ENCODE data around the gene COPG2.
"Not testable (repeated sequence)": the region's sequence is repeated elsewhere in the genome, so short reads cannot be mapped to it uniquely, and the experiment has no call there.

COPG2 gene

GRCh38 chr7:130650611-130651120, 17.9 kb downstream of the COPG2 start:
- DNase-seq (ENCODE audit: low read depth in 2 of 2, low spot score in 1 of 2), result no peak

- DNase-seq (ENCODE audit: low read depth in 2 of 2, low spot score in 1 of 2), result no peak
These were observed 19.4 kb downstream of the COPG2 start for GRCh38 chr7:130649004-130649790.

- DNase-seq (ENCODE audit: low read depth in 2 of 2, low spot score in 1 of 2), result no peak
These were observed 20.0 kb downstream of the COPG2 start for GRCh38 chr7:130648580-130648979.

GRCh38 chr7:130642383-130642782, 26.2 kb downstream of the COPG2 start:
- no peak for DNase-seq (ENCODE audit: low read depth in 2 of 2, low spot score in 1 of 2)

GRCh38 chr7:130641497-130641896, 27.1 kb downstream of the COPG2 start:
- no peak for DNase-seq (ENCODE audit: low read depth in 2 of 2, low spot score in 1 of 2)

GRCh38 chr7:130641040-130641439, 27.5 kb downstream of the COPG2 start:
- DNase-seq (ENCODE audit: low read depth in 2 of 2, low spot score in 1 of 2), result no peak

- no peak for DNase-seq (ENCODE audit: low read depth in 2 of 2, low spot score in 1 of 2)
These were observed 29.2 kb downstream of the COPG2 start for GRCh38 chr7:130639388-130639787.

- DNase-seq (ENCODE audit: low read depth in 2 of 2, low spot score in 1 of 2), result no peak
These were observed 36.4 kb downstream of the COPG2 start for GRCh38 chr7:130632111-130632510.

- no peak for DNase-seq (ENCODE audit: low read depth in 2 of 2, low spot score in 1 of 2)
These were observed 39.6 kb downstream of the COPG2 start for GRCh38 chr7:130628901-130629300.

GRCh38 chr7:130627775-130628174, 40.8 kb downstream of the COPG2 start:
- DNase-seq (ENCODE audit: low read depth in 2 of 2, low spot score in 1 of 2), result no peak

- no peak for DNase-seq (ENCODE audit: low read depth in 2 of 2, low spot score in 1 of 2)
These were observed 45.7 kb downstream of the COPG2 start for GRCh38 chr7:130622866-130623265.

GRCh38 chr7:130615583-130615982, 53.0 kb downstream of the COPG2 start:
- no peak for DNase-seq (ENCODE audit: low read depth in 2 of 2, low spot score in 1 of 2)

GRCh38 chr7:130614449-130614848, 54.1 kb downstream of the COPG2 start:
- no peak for DNase-seq (ENCODE audit: low read depth in 2 of 2, low spot score in 1 of 2)

- DNase-seq (ENCODE audit: low read depth in 2 of 2, low spot score in 1 of 2), result no peak
These were observed 57.3 kb downstream of the COPG2 start for GRCh38 chr7:130611218-130611617.

- not testable (repeated sequence) for DNase-seq (ENCODE audit: low read depth in 2 of 2, low spot score in 1 of 2)
These were observed 61.5 kb downstream of the COPG2 start for GRCh38 chr7:130607066-130607465.

- no peak for DNase-seq (ENCODE audit: low read depth in 2 of 2, low spot score in 1 of 2)
These were observed 62.4 kb downstream of the COPG2 start for GRCh38 chr7:130606161-130606560.

- DNase-seq (ENCODE audit: low read depth in 2 of 2, low spot score in 1 of 2), result no peak
These were observed 70.5 kb downstream of the COPG2 start for GRCh38 chr7:130598056-130598455.

- DNase-seq (ENCODE audit: low read depth in 2 of 2, low spot score in 1 of 2), result no peak
These were observed 72.6 kb downstream of the COPG2 start for GRCh38 chr7:130595986-130596385.

- DNase-seq (ENCODE audit: low read depth in 2 of 2, low spot score in 1 of 2), result no peak
These were observed 75.5 kb downstream of the COPG2 start for GRCh38 chr7:130593033-130593432.

- DNase-seq (ENCODE audit: low read depth in 2 of 2, low spot score in 1 of 2), result not testable (repeated sequence)
These were observed 77.1 kb downstream of the COPG2 start for GRCh38 chr7:130591464-130591863.

- DNase-seq (ENCODE audit: low read depth in 2 of 2, low spot score in 1 of 2), result not testable (repeated sequence)
These were observed 82.6 kb downstream of the COPG2 start for GRCh38 chr7:130585932-130586331.

GRCh38 chr7:130575110-130575509, 93.4 kb downstream of the COPG2 start:
- not testable (repeated sequence) for DNase-seq (ENCODE audit: low read depth in 2 of 2, low spot score in 1 of 2)

GRCh38 chr7:130570144-130570543, 98.4 kb downstream of the COPG2 start:
- DNase-seq (ENCODE audit: low read depth in 2 of 2, low spot score in 1 of 2), result not testable (repeated sequence)
